A673 (cell line): ENCODE measurements around the gene MAGI1. TPM values are rescaled to one million over a fixed set of nuclear protein-coding genes. Genes with fewer than 3 reads are reported as not detected.

Source experiments
- BruUV-seq: library from RNA; stranded (reverse); fragments of 400-500 nt; replicated peaks from 2 replicates; lab custom pipeline; 2021; lab: Mats Ljungman, UMichigan
- CTCF ChIA-PET: fragments of 300-600 bp; sonication (Branson Sonifier 250); formaldehyde crosslinking; loops from one replicate; lab custom pipeline; 2022; ENCODE audit warnings: antibody characterized with exemption; lab: Charles Lee
- POLR2A ChIA-PET: fragments of 300-600 bp; sonication (Branson Sonifier 250); formaldehyde crosslinking; loops from one replicate; lab custom pipeline; 2022; ENCODE audit warnings: antibody characterized with exemption; ENCODE audit not compliant: low non-redundant PET; lab: Charles Lee
- DNase-seq: peaks from one replicate; pipeline ENCODE4 v3.0.0-alpha.2; 2015; ENCODE audit warnings: low spot score
- H3K27ac ChIP-seq: fragments of 200-600 bp; sonication (generic); 2 replicates; pipeline ENCODE4 v1.5.1; 2016; ENCODE audit warnings: mixed run types, low read depth, mild to moderate bottlenecking, mixed read lengths, antibody characterized with exemption, low read length; ENCODE audit not compliant: poor library complexity, severe bottlenecking
- H3K27me3 ChIP-seq: fragments of 200-600 bp; sonication (generic); replicated peaks from 2 replicates; pipeline ENCODE4 v1.6.1; 2017; ENCODE audit warnings: mixed run types, low read depth, mild to moderate bottlenecking, mixed read lengths, antibody characterized with exemption, low read length; ENCODE audit not compliant: insufficient read depth, poor library complexity
- H3K36me3 ChIP-seq: fragments of 200-600 bp; sonication (generic); 2 replicates; pipeline ENCODE4 v1.6.1; 2016; ENCODE audit warnings: mixed run types, mild to moderate bottlenecking, mixed read lengths, antibody characterized with exemption, low read length; ENCODE audit not compliant: insufficient read depth, poor library complexity, severe bottlenecking
- H3K4me1 ChIP-seq: fragments of 200-600 bp; sonication (generic); 2 replicates; pipeline ENCODE4 v1.6.1; 2017; ENCODE audit warnings: mixed run types, mild to moderate bottlenecking, mixed read lengths, antibody characterized with exemption, low read length; ENCODE audit not compliant: insufficient read depth, poor library complexity, severe bottlenecking
- H3K4me3 ChIP-seq: fragments of 200-600 bp; sonication (generic); 2 replicates; pipeline ENCODE4 v1.5.1; 2016; ENCODE audit warnings: low read depth, mixed run types, mild to moderate bottlenecking, mixed read lengths, low read length; ENCODE audit not compliant: poor library complexity, severe bottlenecking
- H3K9me3 ChIP-seq: fragments of 200-600 bp; sonication (generic); 2 replicates; pipeline ENCODE4 v1.6.1; 2016; ENCODE audit warnings: mixed run types, low read depth, mild to moderate bottlenecking, mixed read lengths, antibody characterized with exemption, low read length; ENCODE audit not compliant: poor library complexity, severe bottlenecking
- EZH2 ChIP-seq: fragments of 200-600 bp; sonication (generic); IDR thresholded peaks from 2 replicates; pipeline ENCODE4 v1.6.1; 2017; ENCODE audit warnings: borderline replicate concordance, low read depth, mild to moderate bottlenecking, mixed read lengths, antibody characterized with exemption, low read length; ENCODE audit not compliant: poor library complexity, severe bottlenecking
- intact Hi-C: fragments of 100-400 bp; cut with micrococcal nuclease; formaldehyde crosslinking; loops from one replicate; pipeline ENCODE4 v1.10.0; 2022; ENCODE audit not compliant: unreplicated experiment
- total RNA-seq: library from RNA; stranded (reverse); gene quantifications from 2 replicates; pipeline ENCODE4 v1.2.3, GENCODE V29; 2021
- TF ChIP-seq, protein P1 (sequence below): fragments of 300-800, 200-600 bp; sonication (generic); conservative IDR thresholded peaks from 2 replicates; pipeline ENCODE4 v1.5.1; 2017; ENCODE audit warnings: low read depth, mild to moderate bottlenecking, antibody characterized with exemption, low read length, moderate library complexity, mixed read lengths

MAGI1 gene
- total RNA-seq, 1 experiment from 2014 or later, result 30.5 TPM

DNA sequence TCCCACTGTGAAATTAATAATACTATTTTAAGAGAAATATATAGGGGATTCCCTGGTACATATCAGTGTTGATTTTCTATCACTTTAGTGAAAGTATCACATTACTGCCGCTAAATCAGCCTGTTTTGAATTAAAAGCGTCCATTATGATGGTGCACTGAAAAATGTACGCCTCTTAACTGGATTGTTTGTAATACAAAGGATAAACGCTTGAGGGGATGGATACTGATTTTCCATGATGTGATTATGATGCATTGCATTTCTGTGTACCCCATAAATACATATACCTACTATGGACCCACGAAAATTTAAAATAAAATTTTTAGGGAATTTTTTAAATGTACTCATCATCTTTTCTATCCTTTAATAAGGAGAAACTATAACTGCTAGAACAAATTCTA, 478.6 kb downstream of the MAGI1 start:
- no peaks in the 10 kb centered on the region for H3K27me3 ChIP-seq
- no peaks in the 10 kb centered on the region for H3K36me3 ChIP-seq
- peaks cover 16% of the 10 kb centered on the region for H3K4me1 ChIP-seq
- ChIA-PET POLR2A (no interaction called here), CTCF (interaction anchor here (0.6 kb wide), 1 partner anchor 10 kb away, joined by 4 read pairs; no protein-coding TSS in a partner anchor)
- intact Hi-C loops, result no loop called here
- TF ChIP-seq EZH2, result no peak
- TF ChIP-seq, protein P1, sequence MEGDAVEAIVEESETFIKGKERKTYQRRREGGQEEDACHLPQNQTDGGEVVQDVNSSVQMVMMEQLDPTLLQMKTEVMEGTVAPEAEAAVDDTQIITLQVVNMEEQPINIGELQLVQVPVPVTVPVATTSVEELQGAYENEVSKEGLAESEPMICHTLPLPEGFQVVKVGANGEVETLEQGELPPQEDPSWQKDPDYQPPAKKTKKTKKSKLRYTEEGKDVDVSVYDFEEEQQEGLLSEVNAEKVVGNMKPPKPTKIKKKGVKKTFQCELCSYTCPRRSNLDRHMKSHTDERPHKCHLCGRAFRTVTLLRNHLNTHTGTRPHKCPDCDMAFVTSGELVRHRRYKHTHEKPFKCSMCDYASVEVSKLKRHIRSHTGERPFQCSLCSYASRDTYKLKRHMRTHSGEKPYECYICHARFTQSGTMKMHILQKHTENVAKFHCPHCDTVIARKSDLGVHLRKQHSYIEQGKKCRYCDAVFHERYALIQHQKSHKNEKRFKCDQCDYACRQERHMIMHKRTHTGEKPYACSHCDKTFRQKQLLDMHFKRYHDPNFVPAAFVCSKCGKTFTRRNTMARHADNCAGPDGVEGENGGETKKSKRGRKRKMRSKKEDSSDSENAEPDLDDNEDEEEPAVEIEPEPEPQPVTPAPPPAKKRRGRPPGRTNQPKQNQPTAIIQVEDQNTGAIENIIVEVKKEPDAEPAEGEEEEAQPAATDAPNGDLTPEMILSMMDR, result no peak
- BruUV-seq, result no TSS peak
- peak; percentile 44 for DNase-seq
- peak overlapping the region; percentile 62 for H3K27ac ChIP-seq
- no peaks in the 10 kb centered on the region for H3K9me3 ChIP-seq
- no peak overlapping the region for H3K4me3 ChIP-seq

DNA sequence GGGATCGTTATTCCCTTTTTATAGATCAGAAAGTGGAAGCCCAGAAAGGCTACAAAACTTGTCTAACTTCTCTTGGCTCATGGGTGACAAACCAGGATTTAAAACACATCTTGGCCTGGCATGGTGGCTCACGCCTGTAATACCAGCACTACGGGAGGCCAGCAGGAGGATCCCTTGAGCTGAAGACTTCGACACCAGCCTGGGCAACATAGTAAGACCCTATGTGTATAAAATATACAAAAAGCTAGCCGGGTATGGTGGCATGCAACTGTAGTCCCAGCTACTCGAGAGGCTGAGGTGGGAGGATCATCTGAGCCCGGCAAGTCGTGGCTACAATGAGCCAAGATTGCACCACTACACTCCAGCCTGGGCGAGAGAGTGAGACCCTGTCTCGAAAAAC, 479.1 kb downstream of the MAGI1 start:
- POLR2A ChIA-PET, result no interaction called here
- Histone ChIP-seq H3K27me3 (no peaks in the 10 kb centered on the region), H3K27ac (peak overlapping the region; percentile 50), H3K4me3 (no peak overlapping the region), H3K36me3 (no peaks in the 10 kb centered on the region), H3K9me3 (no peaks in the 10 kb centered on the region), H3K4me1 (peaks cover 12% of the 10 kb centered on the region)
- no TSS peak for BruUV-seq
- no peak for DNase-seq
- intact Hi-C loops, result no loop called here
- no peak for TF ChIP-seq EZH2
- TF ChIP-seq, protein P1, result no peak
- CTCF ChIA-PET, result interaction anchor here (0.6 kb wide), 1 partner anchor 10 kb away, joined by 4 read pairs; no protein-coding TSS in a partner anchor

DNA sequence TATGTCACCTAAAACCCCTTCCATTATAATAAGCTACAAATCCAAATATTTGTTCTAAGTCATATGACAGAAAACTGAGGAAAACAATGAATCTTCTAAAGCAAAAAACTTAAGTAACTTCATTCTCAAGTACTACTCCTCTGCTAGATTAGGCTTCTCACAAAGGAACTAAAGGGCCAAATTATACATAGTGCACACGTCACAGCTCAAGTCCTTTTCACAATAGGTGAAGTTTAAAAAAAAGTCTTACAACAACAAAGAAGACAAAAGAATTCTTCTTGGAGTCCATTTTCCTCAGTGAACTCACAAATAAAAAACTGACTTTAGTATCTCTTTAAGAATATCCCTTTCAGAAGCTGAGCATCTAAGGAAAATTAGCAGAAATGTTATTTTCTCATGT, 479.9 kb downstream of the MAGI1 start:
- TF ChIP-seq, protein P1, result no peak
- TF ChIP-seq EZH2, result no peak
- no TSS peak for BruUV-seq
- Histone ChIP-seq H3K27ac (no peak overlapping the region), H3K9me3 (no peaks in the 10 kb centered on the region), H3K4me3 (no peak overlapping the region), H3K27me3 (no peaks in the 10 kb centered on the region), H3K4me1 (peaks cover 10% of the 10 kb centered on the region), H3K36me3 (no peaks in the 10 kb centered on the region)
- POLR2A ChIA-PET, result no interaction called here
- intact Hi-C loops, result no loop called here
- CTCF ChIA-PET, result no interaction called here
- no peak for DNase-seq
